Tibial nerve (tissue), 4 donors: ENCODE measurements around the gene L3MBTL4.

Experiments
- EP300 ChIP-seq, 2 donors: sonication (generic); formaldehyde crosslinking; IDR thresholded peaks; one replicate each; pipeline ENCODE4 v1.6.1; 2017; ENCODE audit warnings: antibody characterized with exemption in 2 of 2, mild to moderate bottlenecking in 1 of 2
- TF ChIP-seq, protein P1 (sequence below), 5 experiments: fragments of 200-600 bp in 3 of 5; fragments of 450-650 bp in 2 of 5; sonication (generic) in 3 of 5; IDR thresholded peaks; one replicate each; pipeline ENCODE4 v1.5.1; 2016 to 2019; ENCODE audit warnings: antibody characterized with exemption in 5 of 5, mild to moderate bottlenecking in 3 of 5, moderate library complexity in 2 of 5

DNA sequence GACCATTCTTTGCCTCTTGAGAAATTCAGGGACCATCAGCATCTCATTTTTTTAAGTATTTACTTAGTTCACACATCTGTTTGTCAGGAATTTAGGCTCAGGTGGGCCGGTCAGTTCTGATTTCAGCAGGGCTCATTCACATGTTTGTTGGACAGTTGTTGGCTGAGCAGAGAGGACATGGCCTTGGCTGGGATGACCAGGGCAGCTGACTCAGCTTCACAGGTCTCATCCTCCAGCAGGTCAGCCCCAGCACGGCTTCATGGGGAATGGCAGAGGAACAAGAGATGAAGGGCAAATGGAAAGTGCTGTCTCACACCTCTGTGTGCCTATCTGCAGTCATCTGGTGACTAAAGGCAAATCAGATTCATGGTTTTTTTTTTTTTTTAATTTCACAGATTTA lies 383.3 kb downstream of the L3MBTL4 start:
- TF ChIP-seq EP300 (IDR thresholded peaks at IDR 0.05), result no peak
- TF ChIP-seq, protein P1, sequence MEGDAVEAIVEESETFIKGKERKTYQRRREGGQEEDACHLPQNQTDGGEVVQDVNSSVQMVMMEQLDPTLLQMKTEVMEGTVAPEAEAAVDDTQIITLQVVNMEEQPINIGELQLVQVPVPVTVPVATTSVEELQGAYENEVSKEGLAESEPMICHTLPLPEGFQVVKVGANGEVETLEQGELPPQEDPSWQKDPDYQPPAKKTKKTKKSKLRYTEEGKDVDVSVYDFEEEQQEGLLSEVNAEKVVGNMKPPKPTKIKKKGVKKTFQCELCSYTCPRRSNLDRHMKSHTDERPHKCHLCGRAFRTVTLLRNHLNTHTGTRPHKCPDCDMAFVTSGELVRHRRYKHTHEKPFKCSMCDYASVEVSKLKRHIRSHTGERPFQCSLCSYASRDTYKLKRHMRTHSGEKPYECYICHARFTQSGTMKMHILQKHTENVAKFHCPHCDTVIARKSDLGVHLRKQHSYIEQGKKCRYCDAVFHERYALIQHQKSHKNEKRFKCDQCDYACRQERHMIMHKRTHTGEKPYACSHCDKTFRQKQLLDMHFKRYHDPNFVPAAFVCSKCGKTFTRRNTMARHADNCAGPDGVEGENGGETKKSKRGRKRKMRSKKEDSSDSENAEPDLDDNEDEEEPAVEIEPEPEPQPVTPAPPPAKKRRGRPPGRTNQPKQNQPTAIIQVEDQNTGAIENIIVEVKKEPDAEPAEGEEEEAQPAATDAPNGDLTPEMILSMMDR (IDR thresholded peaks at IDR 0.05), result no peak
